BE2C (cell line): Measurements from ENCODE around the gene LRRFIP1.

Source experiments
- DNase-seq: peaks from one replicate; pipeline ENCODE4 v3.0.0-alpha.2; 2020
- H3K27me3 ChIP-seq: fragments of 250-450 bp; sonication (Bioruptor Pico); 2 replicates; pipeline ENCODE4 v1.5.1; 2020; ENCODE audit warnings: mild to moderate bottlenecking
- H3K36me3 ChIP-seq: fragments of 250-450 bp; sonication (Bioruptor Pico); 2 replicates; pipeline ENCODE4 v1.5.1; 2020; ENCODE audit warnings: mild to moderate bottlenecking
- H3K4me1 ChIP-seq: fragments of 250-450 bp; sonication (Bioruptor Pico); 2 replicates; pipeline ENCODE4 v1.5.1; 2020
- H3K4me3 ChIP-seq: 2 replicates; pipeline ENCODE4 v1.5.1; 2011; ENCODE audit warnings: low read depth, low read length
- H3K9me3 ChIP-seq: fragments of 250-450 bp; sonication (Bioruptor Pico); 2 replicates; pipeline ENCODE4 v1.5.1; 2020
- CTCF ChIP-seq: IDR thresholded peaks from 2 replicates; pipeline ENCODE4 v1.5.1; 2012; ENCODE audit warnings: mild to moderate bottlenecking, low read depth, low read length

Gene LRRFIP1

GRCh38 chr2:237689336-237690131 is 62.1 kb downstream of the LRRFIP1 start:
- Histone ChIP-seq H3K9me3 (no peaks in the 10 kb centered on the region), H3K27me3 (no peaks in the 10 kb centered on the region)

GRCh38 chr2:237691029-237691907 is 63.9 kb downstream of the LRRFIP1 start:
- DNase-seq, result no peak
- Histone ChIP-seq H3K27me3 (no peaks in the 10 kb centered on the region), H3K4me3 (peak overlapping the region; percentile 78), H3K36me3 (no peaks in the 10 kb centered on the region), H3K4me1 (peaks cover 17% of the 10 kb centered on the region), H3K9me3 (no peaks in the 10 kb centered on the region)
- no peak for TF ChIP-seq CTCF

More at GRCh38 chr2:237689336-237690131, 62.1 kb downstream of the LRRFIP1 start:
- Histone ChIP-seq H3K4me3 (no peak overlapping the region), H3K36me3 (no peaks in the 10 kb centered on the region), H3K4me1 (peaks cover 6% of the 10 kb centered on the region)
- no peak for TF ChIP-seq CTCF
- DNase-seq, result no peak

GRCh38 chr2:237691908-237692600 is 64.7 kb downstream of the LRRFIP1 start:
- peak; percentile 99 for DNase-seq
- Histone ChIP-seq H3K4me1 (peaks cover 25% of the 10 kb centered on the region), H3K4me3 (peak overlapping the region; percentile 90), H3K27me3 (no peaks in the 10 kb centered on the region), H3K36me3 (no peaks in the 10 kb centered on the region), H3K9me3 (no peaks in the 10 kb centered on the region)
- TF ChIP-seq CTCF, result no peak

- H3K9me3 ChIP-seq, result no peaks in the 10 kb centered on the region
- H3K4me1 ChIP-seq, result peaks cover 32% of the 10 kb centered on the region
- H3K27me3 ChIP-seq, result no peaks in the 10 kb centered on the region
- H3K4me3 ChIP-seq, result peak overlapping the region; percentile 90
- H3K36me3 ChIP-seq, result no peaks in the 10 kb centered on the region
- peak; percentile 54 for DNase-seq
- no peak for TF ChIP-seq CTCF
Observed at GRCh38 chr2:237692601-237693290, 65.4 kb downstream of the LRRFIP1 start.

GRCh38 chr2:237693291-237693994 is 66.1 kb downstream of the LRRFIP1 start:
- Histone ChIP-seq H3K4me1 (peaks cover 35% of the 10 kb centered on the region), H3K4me3 (peak overlapping the region; percentile 90), H3K9me3 (no peaks in the 10 kb centered on the region), H3K36me3 (no peaks in the 10 kb centered on the region), H3K27me3 (no peaks in the 10 kb centered on the region)
- no peak for TF ChIP-seq CTCF
- DNase-seq, result no peak
